NCI-H2196 (cell line): ENCODE measurements around the gene SORCS2.

Source experiments
- DNase-seq: peaks from one replicate; lab custom pipeline; 2025; ENCODE audit not compliant: unreplicated experiment; lab: John Stamatoyannopoulos, UW

The SORCS2 gene

DNA sequence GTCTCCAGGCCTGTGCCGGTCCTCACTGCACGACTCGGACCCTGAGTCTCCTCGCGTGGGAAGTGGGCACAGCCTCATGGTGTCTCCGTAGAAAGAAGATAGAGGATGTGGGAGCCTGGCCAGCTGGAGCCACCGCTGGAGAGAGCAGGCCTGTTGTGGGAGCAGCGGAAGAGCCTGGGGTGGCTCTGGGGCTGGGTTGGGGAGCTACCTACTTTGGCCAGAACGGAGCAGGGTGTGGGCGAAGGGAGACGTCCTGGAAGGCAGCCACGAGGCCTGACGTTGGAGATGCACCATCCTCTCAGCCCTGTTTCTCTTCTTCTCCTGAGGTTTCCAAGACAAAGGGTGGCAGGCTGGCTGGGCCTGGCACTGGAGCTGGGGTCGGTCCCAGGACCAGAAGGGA, 93.8 kb downstream of the SORCS2 start:
- no peak for DNase-seq

DNA sequence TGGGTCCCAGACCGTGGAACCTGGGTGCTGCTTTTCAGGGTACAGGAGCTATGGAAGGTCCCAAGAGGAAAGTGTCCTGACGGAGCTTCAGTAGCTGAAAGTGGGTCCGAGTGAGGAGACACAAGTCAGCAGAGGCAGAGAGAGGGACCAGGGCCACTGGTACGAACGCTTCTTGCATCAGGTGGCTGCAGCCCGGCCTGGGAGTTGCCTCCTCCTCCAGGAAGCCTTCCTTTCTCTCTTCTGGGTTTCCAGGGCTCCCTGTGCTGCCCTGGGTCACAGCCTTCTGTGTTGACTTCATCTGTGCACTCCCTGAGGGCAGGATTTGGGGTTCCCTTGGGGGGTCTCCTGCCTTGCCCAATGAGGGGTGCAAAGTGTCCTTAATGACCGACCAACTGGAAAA, 94.5 kb downstream of the SORCS2 start:
- no peak for DNase-seq

DNA sequence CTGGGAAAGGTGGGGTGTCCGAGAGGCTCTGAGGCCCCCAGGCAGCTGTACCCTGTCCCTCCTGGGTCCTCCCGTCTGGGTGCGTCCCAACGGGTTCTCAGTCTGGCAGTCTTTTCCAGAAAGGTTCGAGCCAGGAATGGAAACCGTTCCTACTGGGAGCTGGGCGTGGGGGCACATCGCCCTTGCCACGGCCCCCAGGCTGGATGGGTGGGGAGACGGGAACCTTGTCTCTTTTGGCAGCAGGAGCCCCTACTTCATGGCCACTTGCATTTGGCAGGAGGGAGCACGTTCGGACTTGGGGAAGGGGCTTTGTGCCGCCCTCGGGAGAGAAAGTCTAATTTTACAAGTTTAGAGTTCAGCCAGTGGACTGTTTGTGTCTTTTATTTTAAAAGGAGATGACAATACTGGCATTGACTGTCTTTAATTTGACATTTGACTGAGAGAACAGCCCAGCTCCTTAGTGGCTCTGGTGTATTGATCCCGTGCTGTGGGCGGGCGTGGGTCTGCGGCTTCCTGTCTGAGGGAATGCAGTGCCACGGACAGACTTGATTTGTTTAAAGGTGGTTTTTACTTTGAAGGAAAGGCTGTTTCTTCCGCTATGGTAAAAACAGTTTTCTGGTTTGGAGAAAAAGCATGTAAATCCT, 95.1 kb downstream of the SORCS2 start:
- DNase-seq: no peak

DNA sequence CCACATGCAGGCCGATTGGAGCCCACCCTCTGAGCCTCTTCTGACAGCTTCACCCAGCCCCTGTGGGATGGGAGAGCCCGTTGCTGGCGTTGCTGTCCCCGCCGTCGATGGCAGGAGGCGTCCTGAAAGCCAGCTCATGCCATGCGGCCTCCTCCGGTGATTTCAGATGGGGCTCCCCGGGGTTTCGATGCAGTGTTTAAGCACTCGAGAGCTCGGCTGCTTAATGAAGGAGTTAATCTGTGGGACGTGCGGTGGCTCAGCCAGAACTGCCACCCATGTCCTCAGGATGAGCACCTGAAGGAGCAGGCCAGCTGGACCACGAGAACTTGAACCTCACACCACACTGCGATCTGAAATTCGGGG, 95.6 kb downstream of the SORCS2 start:
- no peak for DNase-seq

DNA sequence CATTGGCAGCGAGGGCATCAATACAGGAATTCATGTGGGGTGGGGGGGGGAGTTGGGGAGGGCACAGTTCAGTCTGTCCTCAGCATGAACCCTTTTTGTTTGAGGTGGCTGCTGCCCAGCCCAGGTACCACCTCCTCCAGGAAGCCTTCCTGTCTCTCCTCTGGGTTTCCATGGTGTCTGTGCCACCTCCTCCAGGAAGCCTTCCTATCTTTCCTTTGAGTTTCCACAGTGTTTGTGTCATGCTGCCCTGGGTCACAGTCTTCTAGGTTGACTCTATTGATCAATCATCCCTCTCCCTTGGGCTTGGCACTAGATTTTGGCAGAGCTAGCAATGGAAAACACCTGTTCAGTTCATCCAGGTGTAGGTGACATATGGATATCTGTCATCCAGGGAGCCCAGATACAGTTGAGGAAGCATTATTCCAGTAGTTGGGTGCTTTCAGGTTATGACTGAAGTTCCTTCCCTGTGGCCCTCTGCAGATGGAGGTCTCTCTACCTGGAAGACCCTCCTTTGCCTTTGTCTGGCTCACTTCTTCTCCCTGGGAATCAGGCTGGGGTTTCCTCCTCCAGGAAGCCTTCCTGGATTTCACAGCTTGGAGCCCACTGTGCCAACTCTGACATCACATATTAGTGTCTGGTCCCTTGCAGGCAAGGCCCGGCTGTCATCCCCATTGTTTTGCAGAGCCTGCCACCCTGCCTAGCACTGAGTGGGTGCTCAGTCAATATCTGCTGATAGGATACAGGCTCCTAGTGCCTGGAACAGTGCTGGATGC, 96.6 kb downstream of the SORCS2 start:
- no peak for DNase-seq

DNA sequence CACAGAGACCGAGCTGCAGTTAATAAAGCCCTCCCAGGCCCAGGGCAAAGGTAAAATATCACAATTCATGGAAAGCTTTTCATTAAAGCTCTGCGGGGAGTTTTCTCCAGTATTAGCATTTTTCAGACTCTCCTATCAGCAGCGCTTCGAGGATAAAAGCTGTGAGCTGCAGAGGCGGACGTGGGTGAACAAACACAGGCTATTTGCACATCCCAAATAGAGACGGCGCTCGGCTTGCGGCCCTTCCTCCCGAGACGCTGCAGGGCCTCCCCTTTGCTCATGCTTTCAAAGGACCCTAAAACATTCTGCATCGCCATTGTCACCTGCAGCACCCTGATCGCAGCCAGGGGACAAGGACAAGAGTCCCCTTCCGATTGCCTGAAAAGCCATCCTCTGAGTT, 97.3 kb downstream of the SORCS2 start:
- no peak for DNase-seq

DNA sequence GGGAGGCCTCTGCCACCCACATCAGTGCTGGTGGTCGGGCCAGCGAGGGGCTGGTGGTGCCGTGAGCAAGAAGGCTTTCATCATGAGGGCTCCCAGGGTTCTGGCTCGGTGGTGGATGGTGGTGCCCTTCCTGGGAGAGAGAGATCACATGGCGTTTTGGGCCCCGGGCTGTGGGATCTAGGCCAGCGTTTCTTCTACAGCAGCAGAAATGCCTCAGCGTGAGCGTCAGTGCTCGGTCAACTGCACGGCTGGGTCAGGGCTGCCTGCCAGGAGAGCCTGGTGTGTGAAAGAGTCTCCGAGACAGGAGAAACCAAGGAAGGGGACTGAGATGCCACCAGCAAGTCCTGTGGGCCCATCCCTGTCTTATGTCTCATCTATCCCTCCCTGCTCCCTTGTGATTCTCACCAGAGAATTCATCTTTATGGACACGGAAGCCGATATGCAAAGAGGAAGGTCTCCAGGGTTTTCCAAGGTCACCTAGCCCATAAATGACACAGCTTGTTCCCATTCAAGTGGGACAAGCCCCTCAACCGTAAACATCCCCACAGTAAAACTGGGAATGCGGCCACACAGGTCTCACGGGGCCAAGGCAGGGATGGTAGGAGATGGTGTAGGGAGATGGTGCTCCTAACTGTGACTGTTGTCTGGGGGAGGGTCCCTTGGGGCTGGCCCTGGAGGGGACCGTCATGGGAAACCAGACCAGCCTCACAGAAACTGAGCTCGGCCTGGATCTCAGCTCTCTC, 99.2 kb downstream of the SORCS2 start:
- no peak for DNase-seq

DNA sequence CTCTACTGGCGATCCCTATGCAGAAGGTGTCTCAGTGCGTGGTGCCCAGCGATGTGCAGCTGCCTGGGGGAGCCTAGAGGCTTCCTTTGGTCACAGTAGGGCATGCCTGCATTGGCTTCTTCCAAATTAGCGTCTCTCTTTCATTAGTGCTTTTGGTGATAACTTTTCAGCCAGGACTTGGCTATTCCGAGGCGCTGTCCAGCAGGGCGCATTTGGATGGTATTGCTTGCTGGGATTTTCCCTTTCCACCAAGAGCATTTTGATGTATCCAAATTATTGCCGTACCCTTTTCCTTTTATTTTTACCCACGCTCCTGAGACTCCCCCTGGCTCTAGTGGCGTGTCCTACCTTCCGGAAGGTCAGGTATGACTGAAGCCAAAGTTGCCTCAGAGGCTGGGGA, 101.4 kb downstream of the SORCS2 start:
- no peak for DNase-seq

DNA sequence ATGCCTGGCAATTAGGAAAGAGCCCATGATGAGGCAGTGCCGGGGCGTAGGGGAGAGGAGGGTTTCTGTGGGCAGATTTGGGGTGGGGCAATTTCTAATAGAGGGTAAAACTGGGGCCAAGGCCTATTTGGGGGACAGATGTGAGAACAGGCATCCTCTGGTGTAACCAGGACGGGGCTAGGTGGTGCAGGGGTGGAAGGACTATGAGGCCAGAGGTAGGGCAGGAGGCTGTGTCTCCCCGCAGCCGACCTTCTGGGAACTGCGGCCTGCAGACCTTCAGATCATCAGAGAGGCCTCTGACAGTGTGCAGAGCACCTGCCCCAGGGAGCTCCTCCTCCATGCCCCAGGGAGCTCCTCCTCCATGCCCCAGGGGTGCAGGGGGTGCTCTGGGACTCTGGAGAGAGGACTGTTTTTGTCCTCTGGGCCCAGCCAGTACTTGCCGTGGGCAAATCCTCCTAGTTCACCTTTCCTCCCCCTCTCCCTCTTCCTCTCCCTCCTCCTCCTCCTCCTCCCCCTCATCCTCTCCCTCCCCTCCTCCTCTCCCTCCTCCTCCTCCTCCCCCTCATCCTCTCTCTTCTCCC, 101.9 kb downstream of the SORCS2 start:
- DNase-seq: no peak

DNA sequence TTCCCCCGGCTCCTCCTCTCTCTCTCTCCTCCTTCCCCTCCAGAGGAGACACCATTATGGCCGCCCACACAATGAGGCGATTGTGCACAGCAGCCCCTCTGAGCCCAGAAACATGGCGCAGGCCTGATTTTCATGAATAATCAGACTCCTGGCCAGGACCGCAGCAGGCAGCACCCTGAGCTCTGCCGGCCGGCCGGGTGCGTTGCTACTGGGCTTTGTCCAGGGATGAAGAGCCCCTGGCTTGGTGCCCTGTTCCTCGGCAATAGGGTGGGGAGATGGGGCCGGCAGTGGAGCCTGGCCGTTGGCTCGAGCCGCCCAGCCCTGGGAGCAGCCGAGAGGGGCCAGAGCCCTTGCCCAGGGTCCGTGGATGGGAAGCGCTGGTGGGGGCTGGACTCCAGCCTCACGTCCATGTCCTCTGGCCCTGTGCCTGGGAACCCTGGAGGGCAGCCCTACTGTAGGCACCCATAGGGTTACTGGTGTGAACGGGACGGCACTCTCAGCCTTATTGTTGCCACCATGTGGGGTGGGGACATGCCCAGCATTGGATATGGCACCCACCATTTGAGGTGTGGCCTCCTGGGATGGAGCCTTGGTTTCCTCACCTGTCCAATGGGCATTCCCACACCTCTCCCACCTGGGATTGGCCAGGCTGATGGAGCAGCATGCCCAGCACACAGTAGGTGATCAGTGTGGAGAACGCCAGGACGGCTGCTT, 103.0 kb downstream of the SORCS2 start:
- peak; percentile 27 for DNase-seq

DNA sequence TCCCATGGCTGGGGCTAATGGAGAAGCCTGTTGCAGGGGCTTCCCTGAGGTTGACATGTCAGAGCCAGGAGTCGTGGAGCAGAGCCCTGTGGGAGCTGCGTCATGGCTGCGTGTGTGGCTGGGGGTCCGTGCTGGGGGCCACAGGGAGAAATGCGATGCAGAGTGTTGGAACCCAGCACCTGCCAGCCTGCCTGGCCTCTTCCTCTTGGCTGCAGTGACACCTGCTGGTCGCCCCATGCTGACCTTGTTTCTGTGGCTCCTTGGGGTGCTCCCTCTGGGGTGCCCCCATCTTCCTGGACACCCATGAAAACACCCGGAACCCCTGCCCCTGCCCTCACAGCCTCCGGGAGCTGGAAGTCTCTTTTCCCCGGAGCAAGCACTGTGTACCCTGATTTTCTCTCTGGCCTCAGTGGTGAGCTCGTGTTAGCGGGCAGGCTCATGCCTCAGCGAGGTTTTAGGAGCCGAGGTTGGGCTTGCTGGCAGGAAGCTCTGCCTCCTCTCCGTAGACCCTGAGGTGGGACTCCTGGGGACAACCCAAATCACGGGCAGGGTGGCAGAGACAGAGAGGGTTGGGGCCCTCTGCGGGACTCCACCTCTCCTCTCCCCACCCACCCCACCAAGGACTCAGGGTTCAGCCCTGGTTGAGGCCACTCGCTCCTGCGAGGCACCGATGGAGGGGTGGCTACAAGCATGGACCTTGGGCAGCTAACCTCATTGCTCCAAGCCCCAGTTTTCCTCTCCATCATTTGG, 103.7 kb downstream of the SORCS2 start:
- DNase-seq: no peak

DNA sequence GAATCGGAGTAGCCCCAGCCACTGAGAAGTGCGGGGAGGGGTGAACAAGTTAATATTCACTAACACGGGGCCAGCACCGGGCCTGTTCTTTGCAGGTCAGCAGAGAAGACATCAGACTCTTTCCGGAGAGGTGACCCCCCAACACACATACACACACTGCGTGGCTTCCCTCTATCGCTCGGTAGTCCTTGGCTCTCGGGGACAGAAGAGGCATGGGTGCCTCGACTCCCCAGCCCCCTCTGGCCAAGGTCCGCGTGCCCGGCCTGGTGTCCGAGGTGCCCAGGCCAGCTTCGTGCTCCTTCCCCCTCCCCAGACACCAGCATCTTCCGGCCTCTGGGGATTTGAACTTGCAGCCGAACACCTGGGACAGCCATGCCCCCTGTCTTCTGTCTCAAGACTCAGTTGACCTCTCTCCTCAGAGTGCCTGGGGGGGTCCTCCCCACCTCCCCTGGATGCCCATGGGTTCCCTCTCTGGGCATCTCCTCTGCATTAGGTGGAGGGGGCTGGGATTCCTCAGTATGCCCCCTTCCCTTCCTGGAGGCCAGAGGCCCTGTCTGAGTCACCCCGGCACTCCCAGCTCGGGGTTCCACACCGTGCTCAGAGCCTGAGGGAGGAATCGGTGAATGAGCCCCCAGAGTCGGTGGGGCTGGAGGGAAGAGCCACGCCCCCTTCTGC, 104.5 kb downstream of the SORCS2 start:
- DNase-seq: no peak

DNA sequence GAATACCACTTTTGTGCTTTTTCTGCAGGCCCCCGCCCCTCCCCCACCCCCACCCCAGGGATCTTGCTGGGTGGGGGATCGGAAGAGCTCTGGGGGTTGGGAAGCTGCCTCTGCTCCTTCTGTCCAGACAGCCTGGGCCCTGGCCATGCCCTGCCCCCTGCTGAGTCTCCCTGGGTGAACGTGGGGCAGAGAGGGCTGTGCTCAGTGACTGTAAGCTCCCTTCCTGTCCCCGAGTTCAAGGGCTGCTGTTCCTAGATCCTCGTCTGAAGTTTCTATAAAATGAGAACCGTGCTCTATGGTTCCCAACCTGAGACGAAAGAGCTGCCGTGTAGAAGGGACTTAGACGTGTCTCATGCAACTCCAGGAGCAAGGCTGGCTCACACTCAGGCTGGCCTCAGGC, 105.0 kb downstream of the SORCS2 start:
- DNase-seq: no peak

DNA sequence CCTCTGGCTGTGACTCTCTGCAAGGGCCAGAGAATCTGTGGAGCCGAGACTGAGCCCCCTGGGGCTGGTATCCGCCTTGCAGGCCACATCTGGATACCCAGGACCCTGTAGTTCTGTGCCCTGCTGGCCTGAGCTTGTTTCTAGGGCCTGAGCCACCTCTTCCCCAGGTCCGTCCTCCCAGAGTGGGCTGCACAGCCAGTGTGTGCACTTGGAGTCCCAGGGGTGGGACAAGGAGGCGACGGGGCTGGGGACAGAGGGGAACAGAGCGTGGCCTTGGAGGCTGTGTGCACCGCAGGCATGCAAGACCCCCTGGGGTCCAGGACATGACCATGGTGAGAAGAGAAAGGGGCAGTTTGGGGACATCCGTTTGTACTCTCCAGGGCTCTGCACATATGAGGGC, 105.5 kb downstream of the SORCS2 start:
- no peak for DNase-seq

DNA sequence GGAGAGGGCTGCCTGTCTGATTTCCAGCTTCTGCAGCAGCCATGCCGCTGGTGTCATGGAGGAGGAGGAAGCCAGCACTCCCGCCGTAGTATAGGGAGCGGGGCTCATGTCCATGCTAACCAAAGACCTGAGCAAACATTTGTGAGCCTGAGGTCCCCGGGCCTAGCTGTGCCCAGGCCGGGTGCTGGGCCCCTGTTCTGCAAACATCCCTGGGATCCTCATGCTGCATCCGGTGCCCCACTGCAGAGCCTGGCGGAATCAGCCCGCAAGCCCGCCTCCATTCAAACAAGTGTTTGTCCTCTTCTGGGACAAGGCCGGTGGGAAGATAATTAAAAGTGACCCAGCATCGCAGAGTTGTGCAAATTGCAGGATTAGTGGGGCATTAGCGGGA, 106.3 kb downstream of the SORCS2 start:
- DNase-seq: no peak

DNA sequence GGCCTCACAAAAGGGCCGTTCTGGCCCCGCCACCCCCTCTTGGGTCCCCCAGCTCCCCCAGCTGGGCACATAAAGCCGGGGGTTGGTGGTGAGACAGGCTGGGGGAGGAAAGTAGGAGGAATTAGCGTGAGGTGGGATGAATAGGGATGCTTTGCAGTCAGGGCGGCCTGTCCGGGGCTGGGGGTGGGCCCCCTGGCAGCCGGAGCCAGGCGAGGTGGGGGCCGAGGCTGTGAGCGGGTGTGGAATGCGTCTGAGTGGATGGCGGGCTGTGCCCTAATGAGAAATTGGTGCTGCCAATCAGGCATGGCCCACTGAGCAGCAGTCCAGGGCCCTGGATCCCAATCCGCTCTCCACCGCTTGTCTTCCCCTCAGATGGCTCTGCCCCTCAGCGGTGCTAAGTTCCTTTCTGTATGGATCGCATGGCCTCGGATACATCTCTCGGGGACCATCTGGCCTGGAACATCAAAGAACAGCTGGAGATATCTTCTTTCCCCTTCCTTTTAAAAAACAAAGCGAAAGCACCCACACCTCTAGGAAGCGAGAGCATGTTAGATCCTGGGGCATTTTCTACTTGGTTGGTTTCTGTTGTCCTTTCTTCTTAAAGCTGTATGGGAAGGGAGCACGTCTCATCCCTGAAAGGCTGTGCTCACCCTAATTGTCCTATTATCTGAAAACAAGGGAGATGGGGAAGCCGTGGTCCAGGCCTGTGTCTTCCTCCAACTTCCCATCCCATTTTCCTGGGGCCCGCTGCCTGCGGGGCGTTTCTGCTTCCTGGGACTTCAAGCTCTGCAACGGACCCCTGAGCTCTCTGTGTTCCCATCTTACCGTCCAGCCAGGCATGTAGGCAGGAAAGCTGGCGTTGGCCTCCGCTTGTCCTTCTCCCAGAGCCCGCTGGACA, 106.9 kb downstream of the SORCS2 start:
- no peak for DNase-seq

DNA sequence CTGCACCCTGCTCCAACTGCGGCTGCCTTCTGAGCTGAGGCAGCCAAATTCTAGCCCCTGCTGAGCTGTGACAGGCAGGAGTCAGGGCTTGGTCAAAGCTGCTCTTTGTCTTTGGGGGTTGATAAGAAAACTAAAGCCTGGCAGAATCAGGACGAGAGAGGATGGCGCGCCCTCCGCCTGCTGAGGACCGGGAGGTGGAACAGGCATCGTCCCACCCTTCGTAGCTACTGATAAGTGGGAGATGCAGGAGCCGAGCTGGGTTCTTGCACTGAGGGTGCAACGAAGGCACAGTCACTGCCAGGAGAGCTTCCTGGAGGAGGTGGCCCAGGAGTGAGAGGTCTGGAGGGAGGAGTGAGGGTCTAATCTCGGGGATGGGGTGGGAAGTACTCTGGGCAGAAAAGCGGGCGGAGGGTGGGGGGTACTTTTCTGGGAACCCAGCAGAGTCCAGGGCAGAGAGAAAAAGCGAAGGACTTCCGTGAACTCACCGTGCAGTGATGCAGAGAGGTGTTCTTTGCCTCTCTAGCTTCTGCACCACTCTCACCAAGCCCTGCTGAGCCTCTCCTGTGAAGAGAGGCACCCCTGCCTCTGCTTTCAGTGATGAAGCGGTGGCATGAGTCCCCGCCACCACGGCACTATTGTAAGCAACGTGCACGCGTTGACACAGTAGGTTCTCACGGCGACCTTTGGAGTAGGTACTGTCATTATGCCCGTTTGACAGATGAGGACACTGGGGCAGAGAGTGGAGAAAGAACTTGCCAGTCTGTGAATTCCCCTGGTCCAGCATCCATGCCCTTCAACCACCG, 107.8 kb downstream of the SORCS2 start:
- no peak for DNase-seq

DNA sequence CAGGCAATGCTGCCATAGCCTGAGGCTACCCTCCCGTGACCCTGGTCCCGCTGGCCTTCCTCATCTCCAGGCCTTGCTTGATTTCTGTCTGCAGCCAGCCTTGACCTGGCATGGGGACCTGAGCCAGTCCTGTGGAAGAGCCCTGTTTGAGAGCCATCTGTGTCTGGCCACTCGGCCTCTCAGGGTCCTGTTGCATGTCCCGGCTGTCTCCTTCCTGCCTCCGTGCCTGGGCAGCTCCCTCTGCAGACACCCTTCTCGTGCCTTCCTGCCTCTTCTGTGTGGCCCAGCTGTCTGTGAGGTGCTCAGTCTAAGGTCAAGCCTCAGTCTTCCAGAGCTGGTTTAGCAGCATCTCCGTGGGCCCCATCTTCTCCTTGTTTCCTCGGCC, 108.4 kb downstream of the SORCS2 start:
- no peak for DNase-seq
